GM12878 (cell line): ENCODE data around the gene GNAI2.
A peak's percentile ranks its signal among the peaks of the same experiment; 100 is the strongest.

Experiments used
- ATF2 ChIP-seq: IDR thresholded peaks from 2 replicates; pipeline ENCODE4 v1.6.1; 2012; ENCODE audit warnings: low read length, inconsistent platforms
- CTCF ChIP-seq, 3 experiments: IDR thresholded peaks in 2 of 3; conservative IDR thresholded peaks in 1 of 3; 2 replicates each; pipeline ENCODE4 v1.5.1; 2011; ENCODE audit warnings: low read depth in 3 of 3, low read length in 3 of 3, mild to moderate bottlenecking in 3 of 3, control low read depth in 2 of 3, moderate library complexity in 2 of 3, inconsistent platforms in 1 of 3, mixed read lengths in 1 of 3; ENCODE audit not compliant: control insufficient read depth in 2 of 3, insufficient read depth in 1 of 3; ENCODE audit errors: extremely low read depth in 1 of 3
- ELK1 ChIP-seq: IDR thresholded peaks from 2 replicates; pipeline ENCODE4 v1.6.1; 2012; ENCODE audit warnings: low read depth, low read length, improper control_type of control experiment
- GABPA ChIP-seq: IDR thresholded peaks from 2 replicates; pipeline ENCODE4 v1.6.1; 2014; ENCODE audit warnings: antibody characterized with exemption, low read depth, mild to moderate bottlenecking, inconsistent platforms
- MEF2B ChIP-seq: fragments of 450-650 bp; IDR thresholded peaks from 2 replicates; pipeline ENCODE4 v1.6.1; 2018; ENCODE audit warnings: mild to moderate bottlenecking, moderate library complexity; ENCODE audit not compliant: partially characterized antibody, poor library complexity, severe bottlenecking
- REST ChIP-seq: IDR thresholded peaks from 2 replicates; pipeline ENCODE4 v1.6.1; 2012; ENCODE audit warnings: mild to moderate bottlenecking, low read depth, low read length
- SIN3A ChIP-seq: IDR thresholded peaks from 2 replicates; pipeline ENCODE4 v1.6.1; 2012; ENCODE audit warnings: low read depth, low read length, improper control_type of control experiment
- SRF ChIP-seq, 2 experiments: IDR thresholded peaks; 2 replicates each; pipeline ENCODE4 v1.6.1; 2011; ENCODE audit warnings: low read depth in 2 of 2, low read length in 2 of 2, mild to moderate bottlenecking in 1 of 2, moderate library complexity in 1 of 2
- YY1 ChIP-seq: IDR thresholded peaks from 2 replicates; pipeline ENCODE4 v1.6.1; 2011; ENCODE audit warnings: low read depth, mild to moderate bottlenecking, low read length

GRCh38 chr3:50297896-50298725 is 62.1 kb downstream of the GNAI2 start:
- TF ChIP-seq CTCF (IDR thresholded peaks at IDR 0.05 in 2 of 3, conservative IDR thresholded peaks at IDR 0.05 in 1 of 3; ENCODE audit: control insufficient read depth in 2 of 3, extremely low read depth in 1 of 3, insufficient read depth in 1 of 3, low read depth in 3 of 3, low read length in 3 of 3): peak in 1 of 3 experiments; percentile 17; a peak in 1 of 6 replicates
- no peak for TF ChIP-seq SIN3A
- no peak for TF ChIP-seq REST
- TF ChIP-seq SRF (IDR thresholded peaks at IDR 0.05; ENCODE audit: low read depth in 2 of 2, low read length in 2 of 2): no peak
- TF ChIP-seq GABPA: no peak
- no peak for TF ChIP-seq YY1
- no peak for TF ChIP-seq MEF2B
- no peak for TF ChIP-seq ATF2
- no peak for TF ChIP-seq ELK1
